HG03432 (cell line): ENCODE measurements around the gene UST.

Source experiments
- ATAC-seq: cut with Tn5 transposase; IDR thresholded peaks from one replicate; pipeline ENCODE4 v1.9.1; 2021; ENCODE audit warnings: mild to moderate bottlenecking, moderate library complexity; ENCODE audit not compliant: unreplicated experiment

UST gene

GRCh38 chr6:148795563-148795962 lies 48.7 kb downstream of the UST start:
- ATAC-seq, result no peak

- no peak for ATAC-seq
Measured at GRCh38 chr6:148799647-148800046, 52.8 kb downstream of the UST start.

GRCh38 chr6:148800536-148800935 lies 53.7 kb downstream of the UST start:
- no peak for ATAC-seq

GRCh38 chr6:148803979-148804378 lies 57.1 kb downstream of the UST start:
- no peak for ATAC-seq

- ATAC-seq, result no peak
Measured at GRCh38 chr6:148805777-148806176, 58.9 kb downstream of the UST start.

GRCh38 chr6:148807784-148808183 lies 61.0 kb downstream of the UST start:
- ATAC-seq, result no peak

GRCh38 chr6:148808786-148809304 lies 62.0 kb downstream of the UST start:
- no peak for ATAC-seq

GRCh38 chr6:148811459-148811858 lies 64.6 kb downstream of the UST start:
- ATAC-seq, result no peak

- ATAC-seq, result no peak
Measured at GRCh38 chr6:148814082-148814790, 67.4 kb downstream of the UST start.

- ATAC-seq, result no peak
Measured at GRCh38 chr6:148814869-148815268, 68.0 kb downstream of the UST start.

GRCh38 chr6:148816117-148816516 lies 69.3 kb downstream of the UST start:
- no peak for ATAC-seq

- no peak for ATAC-seq
Measured at GRCh38 chr6:148817689-148818088, 70.9 kb downstream of the UST start.

- ATAC-seq, result no peak
Measured at GRCh38 chr6:148818939-148819575, 72.2 kb downstream of the UST start.

- ATAC-seq, result no peak
Measured at GRCh38 chr6:148819852-148820251, 73.0 kb downstream of the UST start.

GRCh38 chr6:148822819-148823218 lies 76.0 kb downstream of the UST start:
- no peak for ATAC-seq

GRCh38 chr6:148824291-148824690 lies 77.5 kb downstream of the UST start:
- no peak for ATAC-seq

- no peak for ATAC-seq
Measured at GRCh38 chr6:148824960-148825359, 78.1 kb downstream of the UST start.

GRCh38 chr6:148825492-148825891 lies 78.7 kb downstream of the UST start:
- no peak for ATAC-seq

- ATAC-seq, result no peak
Measured at GRCh38 chr6:148827416-148828045, 80.7 kb downstream of the UST start.

GRCh38 chr6:148828047-148828446 lies 81.2 kb downstream of the UST start:
- no peak for ATAC-seq

GRCh38 chr6:148829415-148830101 lies 82.7 kb downstream of the UST start:
- no peak for ATAC-seq
